Osteoblast (primary cell): ENCODE data around the gene BIN1. TPM values are rescaled to one million over a fixed set of nuclear protein-coding genes. Genes with fewer than 3 reads are reported as not detected.

Experiments
- DNase-seq: peaks from one replicate; pipeline ENCODE4 v3.0.0; 2011; ENCODE audit warnings: low spot score, mixed read lengths; ENCODE audit not compliant: insufficient read length; ENCODE audit errors: missing footprints
- H2AFZ ChIP-seq: 2 replicates; pipeline ENCODE4 v1.6.0; 2011; ENCODE audit warnings: mild to moderate bottlenecking, low read length
- H3K27ac ChIP-seq: 2 replicates; pipeline ENCODE4 v1.5.1; 2011; ENCODE audit warnings: mild to moderate bottlenecking, low read depth, low read length, moderate library complexity
- H3K27me3 ChIP-seq: 2 replicates; pipeline ENCODE4 v1.6.0; 2012; ENCODE audit warnings: mild to moderate bottlenecking, control low read depth, inconsistent platforms, low read length, moderate library complexity; ENCODE audit not compliant: insufficient read depth
- H3K36me3 ChIP-seq: 2 replicates; pipeline ENCODE4 v1.5.1; 2011; ENCODE audit warnings: mild to moderate bottlenecking, low read length, control low read depth, moderate library complexity; ENCODE audit not compliant: insufficient read depth
- H3K4me1 ChIP-seq: 2 replicates; pipeline ENCODE4 v1.5.1; 2011; ENCODE audit warnings: mild to moderate bottlenecking, low read length, control low read depth, moderate library complexity; ENCODE audit not compliant: insufficient read depth
- H3K4me2 ChIP-seq: 2 replicates; pipeline ENCODE4 v1.6.0; 2011; ENCODE audit warnings: mild to moderate bottlenecking, low read length; ENCODE audit not compliant: insufficient read depth
- H3K4me3 ChIP-seq: fragments of 200-600 bp; sonication (generic); 3 replicates; pipeline ENCODE4 v1.5.1; 2012; ENCODE audit warnings: mild to moderate bottlenecking, low read length, inconsistent platforms; ENCODE audit not compliant: insufficient read depth
- H3K79me2 ChIP-seq: 2 replicates; pipeline ENCODE4 v1.6.0; 2012; ENCODE audit warnings: mild to moderate bottlenecking, low read length, control low read depth, inconsistent platforms; ENCODE audit not compliant: insufficient read depth
- H3K9me3 ChIP-seq: 2 replicates; pipeline ENCODE4 v1.5.1; 2011; ENCODE audit warnings: low read depth, low read length, control low read depth
- H4K20me1 ChIP-seq: 2 replicates; pipeline ENCODE4 v1.6.0; 2012; ENCODE audit warnings: mild to moderate bottlenecking, low read length, control low read depth; ENCODE audit not compliant: insufficient read depth
- CTCF ChIP-seq: IDR thresholded peaks from 2 replicates; pipeline ENCODE4 v1.5.1; 2011; ENCODE audit warnings: mild to moderate bottlenecking, low read depth, low read length, moderate library complexity; ENCODE audit errors: extremely low read depth
- total RNA-seq: library from RNA; depleted of rRNA; stranded (reverse); fragments of >200 nt; gene quantifications from 2 replicates; pipeline ENCODE4 v1.2.3, GENCODE V29; 2012

BIN1 gene
- total RNA-seq, 1 donor, result 85.4 TPM

GRCh38 chr2:127076290-127076689, 30.7 kb downstream of the BIN1 start:
- Histone ChIP-seq H3K4me1 (peaks cover 22% of the 10 kb centered on the region), H4K20me1 (peaks cover 35% of the 10 kb centered on the region), H3K4me3 (no peak overlapping the region), H3K27me3 (no peaks in the 10 kb centered on the region), H3K27ac (no peak overlapping the region), H3K4me2 (no peak overlapping the region), H2AFZ (no peak overlapping the region), H3K79me2 (peaks cover 52% of the 10 kb centered on the region), H3K36me3 (no peaks in the 10 kb centered on the region), H3K9me3 (no peaks in the 10 kb centered on the region)
- no peak for TF ChIP-seq CTCF
- DNase-seq, result no peak

- Histone ChIP-seq H3K27me3 (no peaks in the 10 kb centered on the region), H3K27ac (no peak overlapping the region), H3K4me2 (no peak overlapping the region), H2AFZ (no peak overlapping the region), H3K36me3 (no peaks in the 10 kb centered on the region), H3K79me2 (peaks cover 48% of the 10 kb centered on the region), H3K4me1 (peaks cover 17% of the 10 kb centered on the region), H4K20me1 (peaks cover 32% of the 10 kb centered on the region), H3K4me3 (no peak overlapping the region), H3K9me3 (no peaks in the 10 kb centered on the region)
- DNase-seq, result no peak
- TF ChIP-seq CTCF, result no peak
Observed at GRCh38 chr2:127075821-127076220, 31.1 kb downstream of the BIN1 start.

GRCh38 chr2:127074936-127075335, 32.0 kb downstream of the BIN1 start:
- H3K27ac ChIP-seq, result no peak overlapping the region
- H2AFZ ChIP-seq, result no peak overlapping the region
- H3K4me1 ChIP-seq, result peaks cover 9% of the 10 kb centered on the region
- H4K20me1 ChIP-seq, result peaks cover 28% of the 10 kb centered on the region
- no peak overlapping the region for H3K4me2 ChIP-seq
- no peaks in the 10 kb centered on the region for H3K9me3 ChIP-seq
- H3K36me3 ChIP-seq, result peaks cover 3% of the 10 kb centered on the region
- no peak for TF ChIP-seq CTCF
- no peak for DNase-seq
- no peak overlapping the region for H3K4me3 ChIP-seq
- H3K27me3 ChIP-seq, result no peaks in the 10 kb centered on the region
- H3K79me2 ChIP-seq, result peaks cover 39% of the 10 kb centered on the region

- Histone ChIP-seq H3K79me2 (peaks cover 33% of the 10 kb centered on the region), H3K4me1 (peaks cover 5% of the 10 kb centered on the region), H3K27me3 (no peaks in the 10 kb centered on the region), H3K4me2 (no peak overlapping the region), H2AFZ (no peak overlapping the region), H3K27ac (no peak overlapping the region), H3K9me3 (no peaks in the 10 kb centered on the region), H3K4me3 (no peak overlapping the region), H4K20me1 (peaks cover 23% of the 10 kb centered on the region), H3K36me3 (peaks cover 5% of the 10 kb centered on the region)
- no peak for DNase-seq
- TF ChIP-seq CTCF, result no peak
Observed at GRCh38 chr2:127074358-127074757, 32.6 kb downstream of the BIN1 start.
